HK-2 (cell line): ENCODE results near the gene FMNL2.
A peak's percentile ranks its signal among the peaks of the same experiment; 100 is the strongest.

ENCODE experiments used
- DNase-seq: peaks from one replicate; pipeline ENCODE4 v3.0.0-alpha.2; 2018; ENCODE audit not compliant: unreplicated experiment

Gene FMNL2

GRCh38 chr2:152405206-152406118 is 70.5 kb downstream of the FMNL2 start:
- DNase-seq, result no peak

- DNase-seq, result no peak
These were observed 71.3 kb downstream of the FMNL2 start for GRCh38 chr2:152406119-152406835.

- no peak for DNase-seq
These were observed 71.8 kb downstream of the FMNL2 start for GRCh38 chr2:152406836-152407161.

- peak; percentile 62 for DNase-seq
These were observed 72.3 kb downstream of the FMNL2 start for GRCh38 chr2:152407204-152407721.

- DNase-seq, result no peak
These were observed 72.8 kb downstream of the FMNL2 start for GRCh38 chr2:152407806-152408205.

GRCh38 chr2:152408254-152408653 is 73.3 kb downstream of the FMNL2 start:
- DNase-seq, result no peak

- no peak for DNase-seq
These were observed 74.6 kb downstream of the FMNL2 start for GRCh38 chr2:152409386-152410164.

GRCh38 chr2:152410165-152410597 is 75.2 kb downstream of the FMNL2 start:
- DNase-seq, result no peak

- no peak for DNase-seq
These were observed 76.2 kb downstream of the FMNL2 start for GRCh38 chr2:152411154-152411553.

- DNase-seq, result no peak
These were observed 78.5 kb downstream of the FMNL2 start for GRCh38 chr2:152413228-152414030.

- DNase-seq, result no peak
These were observed 80.3 kb downstream of the FMNL2 start for GRCh38 chr2:152415231-152415642.

GRCh38 chr2:152415796-152416195 is 80.8 kb downstream of the FMNL2 start:
- no peak for DNase-seq

- no peak for DNase-seq
These were observed 83.7 kb downstream of the FMNL2 start for GRCh38 chr2:152418688-152419087.

GRCh38 chr2:152419944-152420343 is 85.0 kb downstream of the FMNL2 start:
- DNase-seq, result no peak

- DNase-seq, result no peak
These were observed 85.4 kb downstream of the FMNL2 start for GRCh38 chr2:152420363-152420762.

GRCh38 chr2:152420936-152421335 is 86.0 kb downstream of the FMNL2 start:
- DNase-seq, result no peak

- DNase-seq, result peak; percentile 67
These were observed 86.8 kb downstream of the FMNL2 start for GRCh38 chr2:152421521-152422370.

- DNase-seq, result no peak
These were observed 88.7 kb downstream of the FMNL2 start for GRCh38 chr2:152423684-152424083.

GRCh38 chr2:152425765-152426727 is 91.1 kb downstream of the FMNL2 start:
- DNase-seq, result no peak
